Erythroblast (primary cell): ENCODE data around the gene GPX6.

Experiments
- GATA1 ChIP-seq: IDR thresholded peaks from 2 replicates; pipeline ENCODE4 v1.6.1; 2011; ENCODE audit warnings: low read depth, mild to moderate bottlenecking, control low read depth, low read length, moderate library complexity
- POLR2A ChIP-seq: IDR thresholded peaks from 2 replicates; pipeline ENCODE4 v1.6.1; 2011; ENCODE audit warnings: mild to moderate bottlenecking, low read length

DNA sequence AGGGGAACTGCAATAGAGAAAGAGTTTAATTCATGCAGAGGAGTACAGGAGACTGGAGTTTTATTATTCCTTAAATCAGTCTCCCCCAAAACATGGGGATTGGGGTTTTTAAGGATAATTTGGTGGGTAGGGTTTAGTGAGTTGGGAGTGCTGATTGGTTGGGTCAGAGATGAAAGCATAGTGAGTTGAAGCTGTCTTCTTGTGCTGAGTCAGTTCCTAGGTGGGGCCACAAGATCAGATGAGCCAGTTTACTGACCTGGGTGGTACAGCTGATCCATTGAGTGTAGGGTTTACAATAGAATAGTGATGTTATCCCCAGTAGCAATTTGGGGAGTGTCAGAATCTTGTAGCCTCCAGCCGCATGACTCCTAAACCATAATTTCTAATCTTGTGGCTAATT lies 29.1 kb downstream of the GPX6 start:
- TF ChIP-seq POLR2A (no peak), GATA1 (no peak)
